GM18520 (cell line): ENCODE measurements around the gene DOK1.

Source experiments
- ATAC-seq: cut with Tn5 transposase; IDR thresholded peaks from one replicate; pipeline ENCODE4 v1.9.1; 2021; ENCODE audit not compliant: unreplicated experiment

Gene DOK1

DNA sequence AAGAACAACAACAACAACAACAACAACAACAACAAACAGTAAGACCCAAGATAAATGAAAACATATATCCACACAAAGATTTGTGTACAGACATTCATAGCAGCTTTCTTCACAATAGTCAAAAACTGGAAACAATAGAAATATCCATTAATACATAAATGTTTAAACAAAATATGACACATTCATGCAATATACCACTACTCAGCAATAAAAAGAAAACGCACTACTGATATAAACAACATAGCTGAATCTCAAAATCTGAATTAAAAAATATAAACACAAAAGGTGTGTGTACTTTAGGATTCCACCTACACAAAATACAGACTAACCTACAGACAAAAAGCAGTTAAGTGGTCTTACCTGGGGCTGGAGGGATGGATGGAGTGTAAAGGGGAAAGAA lies 42.1 kb downstream of the DOK1 start:
- ATAC-seq: no peak

DNA sequence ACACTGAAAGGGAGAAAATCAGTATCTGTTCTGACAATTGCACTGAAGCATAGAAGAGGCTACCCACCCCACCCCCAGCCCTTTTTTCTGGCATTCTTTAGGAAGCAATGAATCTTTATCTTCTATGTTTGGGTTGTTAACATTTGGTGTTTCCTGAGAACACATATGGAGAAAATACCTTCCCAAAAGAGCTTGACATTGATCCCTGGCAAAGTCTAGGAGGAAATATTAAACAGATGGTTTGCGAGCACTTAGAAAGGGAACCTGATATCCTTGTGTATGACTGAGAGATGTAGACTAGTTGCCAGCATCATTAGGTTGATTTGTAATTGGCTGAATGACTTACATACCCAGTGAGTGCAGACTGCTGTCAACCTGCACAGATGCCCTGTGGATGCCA lies 42.9 kb downstream of the DOK1 start:
- ATAC-seq: no peak

DNA sequence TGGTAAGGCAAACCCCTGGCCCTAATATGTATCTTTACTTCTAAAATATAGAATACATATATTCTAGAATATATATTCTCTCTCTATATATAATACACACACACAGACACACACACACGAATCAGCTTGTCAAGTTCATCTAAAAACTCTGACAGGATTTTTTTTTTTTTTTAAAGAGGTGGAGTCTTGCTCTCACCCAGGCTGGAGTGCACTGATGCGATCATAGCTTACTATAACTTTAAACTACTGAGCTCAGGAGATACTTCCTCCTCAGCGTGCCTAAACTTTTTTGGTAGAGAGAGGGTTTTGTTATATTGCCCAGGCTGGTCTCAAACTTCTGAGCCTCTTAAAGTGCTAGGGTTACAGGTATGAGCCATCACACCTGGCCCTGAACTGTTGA lies 45.2 kb downstream of the DOK1 start:
- ATAC-seq: no peak

DNA sequence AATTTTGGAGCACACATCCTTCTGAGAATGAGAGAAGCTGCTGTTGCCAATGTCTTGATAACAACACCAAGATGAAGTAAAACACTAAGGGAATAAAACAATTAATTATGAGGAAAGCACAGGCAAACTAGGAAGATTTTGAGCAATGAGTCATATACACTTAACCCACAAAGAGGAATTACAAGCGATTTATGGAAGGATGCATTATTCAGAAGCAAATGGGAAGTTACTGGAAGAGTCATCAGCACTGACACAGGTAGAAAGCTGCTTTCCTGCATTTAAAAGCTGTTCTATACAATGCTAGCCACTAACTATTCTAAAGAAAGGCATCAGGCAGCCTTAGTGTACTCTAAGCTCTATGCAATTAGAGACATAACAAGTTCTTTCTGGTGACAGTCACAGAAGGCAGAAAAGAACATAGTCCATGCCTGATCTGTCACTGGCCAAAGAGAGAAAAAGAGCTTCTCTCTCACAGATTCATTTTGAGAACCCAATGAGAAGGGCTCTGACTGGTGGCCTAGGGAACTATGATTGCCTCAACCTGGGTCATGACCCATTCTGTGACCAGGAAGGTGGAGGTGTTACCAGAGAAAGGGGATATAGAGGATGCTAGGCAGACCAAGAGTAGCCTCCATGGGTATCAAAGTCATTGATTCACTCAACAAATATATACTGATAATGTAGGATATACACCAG lies 48.2 kb downstream of the DOK1 start:
- ATAC-seq: no peak

DNA sequence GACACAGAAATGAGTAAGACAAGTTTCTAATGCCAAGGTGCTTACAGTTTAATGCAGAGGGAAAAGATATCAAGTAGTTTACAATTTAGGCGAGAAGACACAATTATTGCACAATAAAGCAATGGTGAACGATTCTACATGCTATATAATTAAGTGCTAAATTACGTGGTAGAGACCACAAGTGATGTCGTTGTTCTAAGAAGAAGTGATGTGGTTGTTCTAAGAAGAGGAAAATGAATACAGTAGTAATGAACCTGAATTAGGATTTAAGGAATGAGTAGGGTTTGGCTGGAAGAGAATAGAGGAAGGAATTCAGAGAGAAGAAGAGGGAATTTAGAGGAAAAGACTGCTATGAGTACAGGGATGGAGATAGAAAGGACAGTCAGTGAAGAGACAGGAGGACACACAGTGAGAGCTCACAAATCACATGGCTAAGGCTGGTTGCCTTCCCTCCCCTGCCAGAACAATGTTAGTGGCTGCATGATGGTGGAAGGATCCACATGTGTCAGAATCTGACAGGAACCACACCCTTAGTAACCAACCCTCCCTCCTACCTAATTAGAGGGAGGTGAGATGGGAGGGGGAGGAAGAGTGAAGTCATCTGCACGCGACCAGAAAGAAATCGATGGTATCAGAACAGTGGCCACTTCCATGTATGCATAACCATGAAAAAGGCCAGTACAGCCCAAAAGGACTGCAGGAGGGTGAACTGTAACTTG lies 48.9 kb downstream of the DOK1 start:
- ATAC-seq: no peak

DNA sequence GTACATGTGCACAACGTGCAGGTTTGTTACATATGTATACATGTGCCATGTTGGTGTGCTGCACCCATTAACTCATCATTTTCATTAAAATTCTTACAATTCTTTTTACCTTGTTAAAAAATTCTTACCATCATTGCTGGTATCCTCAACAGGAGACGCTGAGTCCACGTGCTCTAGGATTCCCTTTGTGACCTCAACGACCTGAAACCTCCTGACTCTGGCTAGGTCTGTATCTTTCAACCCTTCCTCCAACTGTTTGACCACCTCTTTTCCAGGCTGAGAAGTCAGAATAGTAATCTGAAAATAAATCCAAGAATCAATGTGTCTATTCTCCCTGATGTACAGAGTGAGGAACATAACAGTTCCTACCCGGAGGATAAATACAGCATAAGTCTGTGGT lies 52.4 kb downstream of the DOK1 start:
- no peak for ATAC-seq
